Mesothelial cell of epicardium (in vitro differentiated cells): Measurements from ENCODE around the gene KIF4B. TPM values are rescaled to one million over a fixed set of nuclear protein-coding genes. Genes with fewer than 3 reads are reported as not detected.

Experiments used
- DNase-seq, 2 experiments: peaks; one replicate each; pipeline ENCODE4 v3.0.0; 2021; ENCODE audit warnings: low spot score in 2 of 2; ENCODE audit not compliant: unreplicated experiment in 2 of 2
- H3K27ac Mint-ChIP-seq: 2 replicates; pipeline ENCODE4 v1.8.0; 2021; ENCODE audit warnings: mixed read lengths
- H3K27me3 Mint-ChIP-seq: 2 replicates; pipeline ENCODE4 v1.8.0; 2021; ENCODE audit warnings: low read depth, mixed read lengths
- H3K36me3 Mint-ChIP-seq: 2 replicates; pipeline ENCODE4 v1.8.0; 2021; ENCODE audit warnings: mixed read lengths
- H3K4me1 Mint-ChIP-seq: 2 replicates; pipeline ENCODE4 v1.8.0; 2021; ENCODE audit warnings: mixed read lengths
- H3K4me3 Mint-ChIP-seq: 2 replicates; pipeline ENCODE4 v1.8.0; 2021; ENCODE audit warnings: mild to moderate bottlenecking, moderate library complexity, mixed read lengths
- H3K9me3 Mint-ChIP-seq: 2 replicates; pipeline ENCODE4 v1.8.0; 2021; ENCODE audit warnings: mixed read lengths
- CTCF ChIP-seq: fragments of 200-600 bp; sonication (generic); IDR thresholded peaks from one replicate; pipeline ENCODE4 v1.5.0; 2021; ENCODE audit warnings: antibody characterized with exemption; ENCODE audit not compliant: unreplicated experiment
- total RNA-seq: library from RNA; stranded (reverse); gene quantifications from 3 replicates; pipeline ENCODE4 v1.2.1, GENCODE V29; 2021

KIF4B gene
- total RNA-seq, 1 donor from 2014 or later: not detected

- DNase-seq: no peak
- no peak for TF ChIP-seq CTCF
- Mint-ChIP-seq H3K9me3 (peaks cover 9% of the 10 kb centered on the region), H3K4me3 (no peak overlapping the region), H3K27ac (no peak overlapping the region), H3K4me1 (no peaks in the 10 kb centered on the region), H3K36me3 (peaks cover 3% of the 10 kb centered on the region), H3K27me3 (peaks cover 5% of the 10 kb centered on the region)
These were observed 27.4 kb upstream of the KIF4B start for GRCh38 chr5:154986151-154986550.

- no peaks in the 10 kb centered on the region for H3K4me1 Mint-ChIP-seq
- H3K27ac Mint-ChIP-seq: no peak overlapping the region
- H3K27me3 Mint-ChIP-seq: peaks cover 1% of the 10 kb centered on the region
- TF ChIP-seq CTCF: no peak
- no peak overlapping the region for H3K4me3 Mint-ChIP-seq
- no peak for DNase-seq
- no peaks in the 10 kb centered on the region for H3K36me3 Mint-ChIP-seq
- H3K9me3 Mint-ChIP-seq: no peaks in the 10 kb centered on the region
These were observed 23.9 kb upstream of the KIF4B start for GRCh38 chr5:154989626-154990025.

GRCh38 chr5:154993461-154993860 lies 20.1 kb upstream of the KIF4B start:
- Mint-ChIP-seq H3K27me3 (no peaks in the 10 kb centered on the region), H3K4me1 (no peaks in the 10 kb centered on the region), H3K4me3 (no peak overlapping the region), H3K27ac (no peak overlapping the region), H3K36me3 (no peaks in the 10 kb centered on the region), H3K9me3 (peaks cover 2% of the 10 kb centered on the region)
- DNase-seq: no peak
- no peak for TF ChIP-seq CTCF

GRCh38 chr5:154995679-154996078 lies 17.9 kb upstream of the KIF4B start:
- Mint-ChIP-seq H3K4me1 (no peaks in the 10 kb centered on the region), H3K9me3 (peaks cover 7% of the 10 kb centered on the region), H3K36me3 (no peaks in the 10 kb centered on the region), H3K27me3 (no peaks in the 10 kb centered on the region), H3K4me3 (no peak overlapping the region), H3K27ac (no peak overlapping the region)
- no peak for TF ChIP-seq CTCF
- DNase-seq: no peak

- Mint-ChIP-seq H3K36me3 (no peaks in the 10 kb centered on the region), H3K27me3 (no peaks in the 10 kb centered on the region), H3K4me3 (no peak overlapping the region), H3K9me3 (peaks cover 7% of the 10 kb centered on the region), H3K4me1 (no peaks in the 10 kb centered on the region), H3K27ac (no peak overlapping the region)
- DNase-seq: no peak
- TF ChIP-seq CTCF: no peak
These were observed 15.8 kb upstream of the KIF4B start for GRCh38 chr5:154997746-154998145.

- Mint-ChIP-seq H3K9me3 (peaks cover 7% of the 10 kb centered on the region), H3K27me3 (no peaks in the 10 kb centered on the region), H3K27ac (no peak overlapping the region), H3K36me3 (no peaks in the 10 kb centered on the region), H3K4me3 (no peak overlapping the region), H3K4me1 (no peaks in the 10 kb centered on the region)
- no peak for TF ChIP-seq CTCF
- DNase-seq: no peak
These were observed 13.7 kb upstream of the KIF4B start for GRCh38 chr5:154999865-155000264.
